22Rv1 (cell line): ENCODE results near the gene PFKFB3.

Source experiments
- CTCF ChIP-seq: fragments of 450-650 bp; IDR thresholded peaks from 2 replicates; pipeline ENCODE4 v1.5.1; 2017; ENCODE audit warnings: mild to moderate bottlenecking
- ZFX ChIP-seq: fragments of 450-650 bp; IDR thresholded peaks from 2 replicates; pipeline ENCODE4 v1.6.1; 2017; ENCODE audit warnings: antibody characterized with exemption, borderline replicate concordance

GRCh38 chr10:6177880-6178281 lies 24.9 kb upstream of the PFKFB3 start:
- TF ChIP-seq CTCF (no peak), ZFX (no peak)
